Measurements from ENCODE around the gene ZNF789.
"Not testable (repeated sequence)": the region's sequence is repeated elsewhere in the genome, so short reads cannot be mapped to it uniquely, and the experiment has no call there.

Gene ZNF789

DNA sequence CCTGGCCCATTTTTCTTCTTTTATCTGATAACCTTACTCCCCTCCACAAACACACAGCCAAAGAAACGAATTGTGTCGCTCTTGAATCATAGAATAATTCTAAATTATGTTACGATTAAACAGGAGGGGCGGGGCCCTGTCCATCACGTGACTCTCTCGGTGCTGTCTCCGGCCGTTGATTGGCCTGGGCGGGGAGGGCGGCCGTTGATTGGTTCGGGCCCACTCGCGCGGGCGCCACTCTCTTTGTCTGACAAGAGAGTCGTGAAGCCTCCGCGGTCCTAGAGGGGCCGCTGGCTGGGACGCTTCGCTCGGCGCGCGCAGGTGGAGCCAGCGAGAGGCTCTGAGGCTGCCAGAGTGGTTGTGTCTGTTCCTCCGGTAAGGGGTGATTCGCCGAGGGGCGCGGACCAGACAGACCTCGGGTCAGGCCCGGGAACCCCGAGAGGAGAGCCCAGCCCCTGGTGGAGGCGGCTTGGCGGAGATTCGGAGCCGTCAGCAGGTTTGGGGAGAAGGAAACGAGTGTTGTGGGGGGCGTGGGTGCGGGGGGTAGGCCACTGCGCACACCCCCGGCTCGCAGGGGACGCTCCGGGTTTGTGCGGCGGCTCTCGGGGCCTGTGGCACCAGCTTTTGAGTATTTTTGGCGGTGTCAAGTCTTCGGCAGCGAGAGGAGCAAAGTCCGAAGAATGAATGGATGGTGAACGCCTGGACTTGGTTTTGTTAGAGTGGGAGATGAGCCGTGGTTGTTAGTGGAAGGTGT lies at the start of gene ZNF789:
Gene ZNF789 (plus strand): TSS at position 330 of the 754 bp plus-strand sequence. CDS start 3,567 bp downstream, outside the sequence.
- DNase-seq (ENCODE audit: low read depth in 2 of 2), result peak; percentile 97

DNA sequence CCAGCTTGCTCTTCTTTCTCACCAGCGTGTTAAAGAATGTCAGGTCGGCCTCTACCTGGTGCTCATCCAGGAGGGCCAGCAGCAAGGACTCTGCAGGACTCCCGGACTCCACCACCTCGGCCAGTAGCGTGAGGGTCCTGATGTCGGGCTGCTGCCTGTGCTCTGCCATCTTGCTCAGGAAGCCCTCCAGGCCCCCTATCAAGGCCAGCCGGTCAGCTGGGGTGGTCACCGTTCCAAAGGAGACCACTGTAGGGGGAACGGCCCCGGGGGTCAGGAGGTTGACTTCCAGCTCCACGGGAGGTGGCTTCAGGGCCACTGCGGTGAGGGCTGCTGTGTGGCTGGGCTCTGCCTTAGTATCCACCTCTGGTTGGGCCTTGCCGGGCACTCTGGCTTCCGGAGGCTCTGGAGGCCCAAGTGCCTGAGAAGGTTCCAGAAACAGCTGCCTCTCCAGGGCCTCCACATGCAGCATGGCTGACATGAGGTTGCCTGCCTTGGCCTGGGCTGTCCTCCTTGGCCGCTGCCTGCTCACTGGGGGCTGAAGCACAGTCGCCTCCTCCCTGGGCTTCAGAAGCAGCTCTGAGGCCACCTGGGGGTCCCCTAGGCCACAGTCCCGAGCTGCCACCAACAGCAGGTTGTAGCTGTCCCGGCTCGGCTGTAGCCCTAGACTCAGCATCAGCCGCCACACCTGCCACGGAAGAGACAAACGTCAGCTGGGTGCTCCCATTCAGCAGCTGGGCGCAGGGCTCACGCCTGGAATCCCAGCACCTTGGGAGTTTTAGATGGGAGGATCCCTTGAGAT lies 47.6 kb upstream of the ZNF789 start:
- no peak for DNase-seq (ENCODE audit: low read depth in 2 of 2)

DNA sequence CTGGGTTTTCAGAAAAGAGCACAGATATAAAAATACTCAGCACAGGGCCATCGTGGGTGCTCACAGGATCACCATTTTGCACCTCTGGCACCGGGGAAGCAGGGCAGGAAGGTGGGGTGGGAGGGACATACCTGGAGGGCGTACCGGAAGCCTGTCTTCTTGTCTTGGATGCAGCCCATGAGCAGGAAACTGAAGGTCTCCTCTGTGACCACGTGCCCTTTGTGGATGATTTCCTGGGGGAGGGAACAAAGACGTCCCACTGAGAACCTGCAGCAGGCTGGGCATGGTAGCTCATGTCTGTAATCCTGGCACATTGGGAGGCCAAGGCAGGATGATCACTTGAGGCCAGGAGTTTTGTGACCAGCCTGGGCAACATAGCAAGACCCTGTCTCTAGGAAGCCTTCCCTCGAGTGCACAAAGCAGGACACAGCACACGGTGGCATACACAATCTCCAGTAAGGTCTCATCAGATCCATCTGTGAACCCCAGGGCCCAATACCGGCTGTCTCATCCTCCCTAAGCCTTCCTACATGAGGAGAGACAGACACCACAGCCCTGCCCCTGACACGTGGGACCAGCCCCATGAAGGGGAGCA lies 43.6 kb upstream of the ZNF789 start:
- DNase-seq (ENCODE audit: low read depth in 2 of 2), result no peak

DNA sequence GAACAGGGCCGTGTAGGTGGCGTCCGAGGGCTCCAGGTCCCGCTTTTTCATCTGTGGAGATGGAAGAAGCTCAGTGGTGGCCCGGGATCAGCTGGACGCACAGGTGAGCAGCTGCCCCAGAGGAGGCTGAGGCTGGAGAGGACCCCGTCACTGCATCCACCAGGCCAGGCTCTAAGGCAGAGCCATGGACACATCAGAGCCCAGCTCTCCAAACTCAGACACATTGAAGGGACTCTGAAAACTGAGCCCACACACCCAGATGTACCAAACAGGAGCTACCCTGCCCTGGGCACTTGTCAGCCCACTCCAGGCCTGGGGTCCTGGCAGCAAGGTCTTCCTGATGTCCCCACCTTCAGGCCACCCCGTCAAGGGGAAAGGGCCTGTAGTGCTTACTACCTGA lies 42.9 kb upstream of the ZNF789 start:
- DNase-seq (ENCODE audit: low read depth in 2 of 2), result no peak

DNA sequence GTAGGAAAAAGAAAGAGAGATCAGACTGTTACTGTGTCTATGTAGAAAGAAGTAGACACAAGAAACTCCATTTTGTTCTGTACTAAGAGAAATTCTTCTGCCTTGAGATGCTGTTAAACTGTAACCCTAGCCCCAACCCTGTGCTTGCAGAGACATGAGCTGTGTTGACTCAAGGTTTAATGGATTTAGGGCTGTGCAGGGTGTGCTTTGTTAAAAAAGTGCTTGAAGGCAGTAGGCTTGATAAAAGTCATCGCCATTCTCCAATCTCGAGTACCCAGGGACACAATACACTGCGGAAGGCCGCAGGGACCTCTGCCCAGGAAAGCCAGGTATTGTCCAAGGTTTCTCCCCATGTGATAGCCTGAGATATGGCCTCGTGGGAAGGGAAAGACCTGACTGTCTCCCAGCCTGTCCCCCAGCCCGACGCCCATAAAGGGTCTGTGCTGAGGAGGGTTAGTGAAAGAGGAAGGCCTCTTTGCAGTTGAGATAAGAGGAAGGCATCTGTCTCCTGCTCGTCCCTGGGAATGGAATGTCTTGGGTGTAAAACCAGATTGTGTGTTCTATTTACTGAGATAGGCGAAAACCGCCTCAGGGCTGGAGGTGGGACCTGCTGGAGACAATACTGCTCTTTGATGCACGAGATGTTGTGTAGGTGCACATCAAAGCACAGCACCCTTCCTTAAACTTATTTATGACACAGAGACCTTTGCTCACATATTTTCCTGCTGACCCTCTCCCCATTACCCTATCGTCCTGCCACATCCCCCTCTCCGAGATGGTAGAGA lies 40.7 kb upstream of the ZNF789 start:
- DNase-seq (ENCODE audit: low read depth in 2 of 2), result not testable (repeated sequence)

DNA sequence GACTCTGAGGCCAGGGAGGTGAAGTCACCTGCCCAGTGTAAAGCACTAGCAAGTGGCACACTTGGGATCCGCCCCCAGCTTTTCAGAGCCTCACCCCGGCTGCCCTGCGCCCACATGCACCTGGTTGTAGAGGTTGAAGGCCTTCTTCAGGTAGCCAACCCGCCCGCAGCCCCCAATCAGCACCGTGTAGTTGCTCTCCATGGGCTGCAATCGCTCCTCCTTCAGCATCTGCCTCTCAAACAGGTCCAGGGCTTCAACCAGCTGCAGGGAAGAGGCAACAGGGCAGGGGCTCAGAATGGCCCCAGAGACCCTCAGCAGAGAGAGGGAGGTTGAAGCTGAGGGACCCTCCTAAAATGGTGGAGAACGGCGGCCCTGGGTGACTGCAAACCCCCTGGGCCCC lies 39.5 kb upstream of the ZNF789 start:
- DNase-seq (ENCODE audit: low read depth in 2 of 2), result no peak

DNA sequence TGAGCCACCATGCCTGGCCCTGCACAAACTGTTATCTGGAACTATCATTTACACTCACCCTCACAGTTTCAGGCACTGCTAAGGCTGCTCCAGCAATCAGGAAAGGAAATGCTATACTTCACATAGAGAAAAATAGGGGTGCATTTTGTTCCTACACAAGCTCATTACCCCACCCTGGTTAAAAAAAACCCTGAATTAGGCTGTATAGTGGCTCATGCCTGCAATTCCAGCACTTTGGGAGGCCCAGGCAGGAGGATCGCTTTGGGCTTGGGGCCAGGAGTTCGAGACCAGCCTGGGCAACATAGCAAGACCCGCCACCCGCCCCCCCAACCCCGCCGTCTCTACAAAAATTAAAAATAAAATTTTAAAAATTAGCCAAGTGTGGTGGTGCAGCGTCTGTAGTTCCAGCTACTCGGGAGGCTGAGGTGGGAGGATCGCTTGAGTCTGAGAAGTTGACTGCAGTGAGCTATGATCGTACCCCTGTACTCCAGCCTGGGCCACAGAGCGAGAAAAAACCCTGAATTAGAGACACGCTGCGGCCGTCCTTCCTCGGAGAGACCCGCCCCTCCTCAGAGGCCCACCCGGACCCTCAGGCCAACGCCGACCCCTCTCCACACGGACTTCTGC lies 34.6 kb upstream of the ZNF789 start:
- DNase-seq (ENCODE audit: low read depth in 2 of 2), result no peak

DNA sequence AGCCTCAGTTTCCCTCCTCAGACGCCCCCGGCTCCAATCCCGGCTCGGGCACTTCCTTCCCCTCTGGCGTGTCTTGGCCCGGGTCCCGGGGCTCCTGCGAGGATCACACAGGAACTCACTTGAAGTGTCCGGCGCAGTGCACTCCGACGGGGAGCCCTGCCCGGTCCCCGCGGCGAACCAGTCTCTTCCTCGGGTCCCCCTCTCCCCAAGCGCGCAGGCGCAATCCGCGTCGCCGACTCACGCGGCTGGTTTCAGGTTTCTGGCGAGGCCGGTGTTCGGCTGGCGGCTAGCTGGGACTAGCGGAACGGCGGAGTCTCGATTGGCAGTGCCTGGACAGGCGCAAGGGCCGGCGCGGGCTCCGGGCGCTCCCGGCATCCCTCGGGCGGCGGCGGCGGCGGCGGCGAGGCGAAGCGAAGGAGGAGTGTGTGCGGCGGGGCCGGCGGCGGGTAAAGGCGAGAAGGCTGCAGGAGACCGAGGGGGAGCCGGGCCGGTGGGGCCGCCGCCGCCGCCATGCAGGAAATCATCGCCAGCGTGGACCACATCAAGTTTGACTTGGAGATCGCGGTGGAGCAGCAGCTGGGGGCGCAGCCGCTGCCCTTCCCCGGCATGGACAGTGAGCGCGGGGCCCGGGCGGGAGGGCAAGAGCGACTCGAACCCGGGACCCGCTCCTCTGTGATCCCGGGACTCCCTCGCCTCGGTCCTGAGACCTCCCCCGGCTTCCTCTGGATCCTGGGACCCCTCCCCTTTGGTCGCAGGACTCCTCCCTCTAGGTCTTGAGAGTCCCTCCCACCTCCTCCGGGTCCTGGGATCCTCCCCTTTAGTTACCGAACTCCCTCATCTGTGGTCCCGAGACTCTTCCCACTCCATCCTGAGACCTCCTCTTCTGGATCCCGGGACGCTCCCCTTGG lies 33.9 kb upstream of the ZNF789 start, which contains the start of the genes CPSF4 and PTCD1:
Gene CPSF4 (plus strand): TSS at position 371 of the 908 bp plus-strand sequence. CDS start 140 bp downstream, at position 511.
Gene PTCD1 (minus strand): TSS at position 226 of the 908 bp plus-strand sequence. CDS start 3,556 bp downstream, outside the sequence.
- peak; percentile 91 to 92 for DNase-seq (ENCODE audit: low read depth in 2 of 2)

DNA sequence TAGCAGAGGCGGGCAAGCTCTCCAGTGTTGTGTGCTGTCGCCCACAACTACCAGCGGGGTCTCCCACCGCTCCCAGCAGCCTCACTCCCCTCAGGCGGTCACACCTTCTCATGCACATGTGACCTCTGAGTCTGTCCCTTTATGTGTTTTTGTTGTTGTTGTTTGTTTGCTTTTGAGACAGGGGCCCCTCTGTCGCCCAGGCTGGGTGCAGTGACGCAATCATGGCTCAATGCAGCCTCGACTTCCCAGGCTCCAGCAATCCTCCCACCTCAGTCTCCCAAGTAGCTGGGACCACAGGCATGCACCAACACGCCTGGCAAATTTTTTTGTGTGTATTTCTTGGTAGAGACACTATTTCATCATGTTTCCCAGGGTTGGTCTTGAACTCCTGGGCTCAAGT lies 32.5 kb upstream of the ZNF789 start:
- no peak for DNase-seq (ENCODE audit: low read depth in 2 of 2)

DNA sequence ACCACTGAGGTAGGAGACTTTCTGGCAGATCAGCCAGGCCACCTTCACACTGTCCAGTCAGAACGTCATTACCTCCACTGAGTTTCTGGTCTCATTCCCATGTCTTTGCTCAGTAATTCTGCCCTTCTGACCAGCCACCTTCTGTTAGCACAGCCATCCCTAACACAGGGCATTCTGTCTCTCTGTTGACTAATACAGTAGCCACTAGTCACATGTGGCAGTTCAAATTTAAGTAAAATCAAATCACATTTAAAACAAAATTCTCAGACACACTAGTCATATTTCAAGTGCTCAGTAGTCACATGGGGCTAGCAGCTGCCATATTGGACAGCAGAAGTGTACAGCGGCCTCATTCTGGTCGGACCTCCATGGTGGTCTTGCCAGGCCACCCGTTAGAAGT lies 26.6 kb upstream of the ZNF789 start:
- DNase-seq (ENCODE audit: low read depth in 2 of 2), result no peak

DNA sequence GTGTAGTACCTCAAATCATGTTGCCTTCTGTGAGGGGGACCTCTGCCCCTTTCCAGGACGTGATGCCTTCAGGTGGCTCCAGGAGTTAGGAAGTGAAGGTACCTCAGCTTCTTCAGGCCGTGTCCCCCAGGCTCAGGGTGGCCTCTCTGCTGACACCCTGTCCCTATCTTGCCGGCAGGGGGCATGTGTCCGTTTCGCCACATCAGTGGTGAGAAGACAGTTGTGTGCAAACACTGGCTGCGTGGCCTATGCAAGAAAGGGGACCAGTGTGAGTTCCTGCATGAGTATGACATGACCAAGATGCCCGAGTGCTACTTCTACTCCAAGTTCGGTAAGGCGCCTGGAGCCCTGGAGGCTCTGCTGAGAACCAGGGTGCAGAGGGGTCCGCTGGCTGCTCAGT lies 24.7 kb upstream of the ZNF789 start:
- DNase-seq (ENCODE audit: low read depth in 2 of 2), result no peak

DNA sequence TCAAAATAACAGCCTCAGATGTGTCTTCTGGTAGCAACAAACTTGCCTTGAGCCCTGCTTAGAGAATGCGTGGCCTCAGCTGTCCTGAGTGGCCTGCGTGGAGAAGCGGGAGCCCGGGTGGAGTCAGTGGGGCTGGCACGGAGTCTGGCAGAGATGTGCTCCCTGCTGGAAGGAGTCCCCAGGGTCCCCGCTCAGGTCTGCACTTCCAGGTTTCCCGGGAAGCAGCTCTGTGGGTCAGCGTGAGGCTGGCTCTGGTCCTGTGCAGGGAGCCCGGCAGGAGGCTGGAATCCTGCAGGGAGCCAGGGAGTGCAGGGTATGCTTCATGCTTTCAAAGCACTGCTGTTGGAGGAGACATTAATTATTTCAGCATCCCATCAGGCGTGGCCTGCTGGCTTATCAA lies 23.8 kb upstream of the ZNF789 start:
- no peak for DNase-seq (ENCODE audit: low read depth in 2 of 2)

DNA sequence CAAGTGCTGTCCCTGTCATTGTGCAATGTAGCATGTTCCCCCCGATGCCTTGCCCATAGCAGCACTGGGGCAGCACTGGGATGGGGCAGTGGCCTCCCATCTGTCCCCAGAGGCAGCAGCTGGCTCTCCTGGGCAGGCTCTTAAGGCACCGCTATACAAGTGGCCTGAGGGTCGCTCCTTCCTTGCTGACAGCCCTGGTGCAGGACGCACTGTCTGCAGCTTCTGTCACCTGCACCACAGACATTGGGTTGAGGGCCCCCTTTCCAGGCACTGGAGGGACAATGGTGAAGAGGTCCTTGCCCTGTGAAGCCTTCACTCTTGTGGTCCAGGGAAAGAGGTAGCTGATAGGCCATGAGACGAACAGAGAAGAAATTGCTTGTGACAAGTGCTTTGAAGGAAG lies 23.4 kb upstream of the ZNF789 start:
- DNase-seq (ENCODE audit: low read depth in 2 of 2), result no peak

DNA sequence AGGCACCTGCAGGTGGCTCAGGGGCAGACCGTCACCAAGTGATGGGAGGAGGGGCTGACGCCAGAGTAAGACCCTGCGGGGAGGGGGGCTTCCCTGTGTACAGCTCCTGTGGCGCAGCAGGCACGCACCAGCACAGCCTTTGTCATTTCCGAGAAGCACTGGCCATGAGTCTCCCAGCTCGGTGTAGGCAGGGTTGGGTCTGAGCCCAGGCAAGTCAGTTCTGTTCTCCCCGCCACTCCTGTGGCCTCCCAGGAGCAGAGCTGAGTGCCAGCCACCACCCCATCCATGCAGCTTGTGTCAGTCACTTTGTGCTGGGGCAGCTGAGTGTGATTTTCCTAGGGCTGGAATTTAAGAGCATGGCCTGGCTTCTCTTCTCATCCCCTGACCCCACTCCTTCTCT lies 20.8 kb upstream of the ZNF789 start:
- no peak for DNase-seq (ENCODE audit: low read depth in 2 of 2)

DNA sequence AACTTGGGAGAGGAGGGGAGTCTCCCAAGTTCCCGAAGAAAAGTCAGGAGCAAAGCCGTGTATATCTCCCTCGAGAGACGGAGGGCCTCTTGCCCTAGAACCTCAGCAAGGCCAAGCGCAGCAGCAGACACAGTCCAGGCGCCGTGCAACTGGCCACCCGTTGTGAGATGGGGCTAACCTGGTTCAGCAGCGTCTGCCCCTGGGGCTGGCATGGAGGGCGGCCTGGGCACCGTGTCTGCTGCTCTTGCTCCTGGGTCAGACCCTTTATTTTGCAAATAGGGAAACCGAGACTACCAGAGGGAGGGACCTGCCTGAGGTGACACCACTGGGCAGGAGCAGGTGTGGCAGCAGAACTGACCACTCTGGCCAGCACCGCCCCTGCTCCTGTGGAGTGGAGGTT lies 20.1 kb upstream of the ZNF789 start:
- no peak for DNase-seq (ENCODE audit: low read depth in 2 of 2)

DNA sequence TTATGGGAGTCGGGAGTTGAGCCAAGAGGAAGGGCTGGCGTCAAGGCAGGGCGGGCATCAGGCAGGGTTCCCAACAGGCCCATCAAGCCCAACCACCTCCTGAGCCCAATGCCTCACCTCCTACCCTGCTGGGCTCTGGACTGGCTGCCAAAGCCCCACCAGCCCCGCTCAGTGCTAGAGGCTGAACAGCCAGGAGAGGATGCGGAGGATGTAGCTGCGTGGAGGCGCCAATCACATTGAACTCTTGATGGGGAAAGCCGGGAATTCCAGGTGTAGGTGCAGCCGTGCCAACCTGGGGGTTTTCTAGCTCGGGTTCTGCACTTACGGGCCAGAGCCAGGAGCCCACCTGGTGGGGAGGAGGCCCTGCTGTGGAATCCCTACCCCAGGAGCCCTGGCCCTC lies 19.6 kb upstream of the ZNF789 start:
- DNase-seq (ENCODE audit: low read depth in 2 of 2), result no peak

DNA sequence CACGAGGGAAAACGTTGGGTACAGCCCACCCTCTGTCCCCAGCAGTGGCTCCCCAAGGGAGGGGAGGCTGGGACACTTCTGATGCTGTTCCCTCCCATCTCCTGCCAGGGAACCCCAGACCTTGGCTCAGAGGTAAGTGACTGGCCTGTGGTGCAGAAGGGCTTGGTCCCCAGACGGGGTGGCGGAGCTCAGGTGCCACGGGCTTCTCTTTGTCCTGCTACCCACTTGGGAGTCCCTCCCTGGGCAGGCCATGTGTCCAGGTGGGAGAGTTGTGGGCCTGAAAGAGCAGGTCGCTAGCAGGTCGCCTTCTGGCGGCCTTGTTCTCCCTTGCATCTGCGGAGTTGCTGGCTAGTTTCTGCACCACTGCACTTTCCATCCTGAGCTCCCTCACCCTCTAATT lies 16.8 kb upstream of the ZNF789 start:
- DNase-seq (ENCODE audit: low read depth in 2 of 2), result no peak

DNA sequence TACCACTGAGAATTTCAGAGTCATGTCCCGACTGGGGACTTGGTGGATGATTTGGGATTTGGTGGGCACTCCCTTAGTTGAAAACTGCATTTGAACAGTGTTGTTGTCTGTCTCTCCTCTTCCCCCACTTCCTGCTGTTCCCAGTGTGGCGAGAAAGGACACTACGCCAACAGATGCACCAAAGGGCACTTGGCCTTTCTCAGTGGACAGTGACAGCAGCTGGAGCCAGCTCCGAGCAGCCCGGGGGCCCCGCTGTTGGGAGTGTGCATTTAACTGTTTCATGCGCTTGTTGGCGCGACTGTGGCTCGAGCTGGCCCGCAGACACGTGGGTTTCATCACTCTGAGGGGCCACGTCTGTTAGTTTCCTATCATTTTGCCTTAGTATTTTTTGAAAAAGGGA lies 16.4 kb upstream of the ZNF789 start:
- DNase-seq (ENCODE audit: low read depth in 2 of 2), result no peak

DNA sequence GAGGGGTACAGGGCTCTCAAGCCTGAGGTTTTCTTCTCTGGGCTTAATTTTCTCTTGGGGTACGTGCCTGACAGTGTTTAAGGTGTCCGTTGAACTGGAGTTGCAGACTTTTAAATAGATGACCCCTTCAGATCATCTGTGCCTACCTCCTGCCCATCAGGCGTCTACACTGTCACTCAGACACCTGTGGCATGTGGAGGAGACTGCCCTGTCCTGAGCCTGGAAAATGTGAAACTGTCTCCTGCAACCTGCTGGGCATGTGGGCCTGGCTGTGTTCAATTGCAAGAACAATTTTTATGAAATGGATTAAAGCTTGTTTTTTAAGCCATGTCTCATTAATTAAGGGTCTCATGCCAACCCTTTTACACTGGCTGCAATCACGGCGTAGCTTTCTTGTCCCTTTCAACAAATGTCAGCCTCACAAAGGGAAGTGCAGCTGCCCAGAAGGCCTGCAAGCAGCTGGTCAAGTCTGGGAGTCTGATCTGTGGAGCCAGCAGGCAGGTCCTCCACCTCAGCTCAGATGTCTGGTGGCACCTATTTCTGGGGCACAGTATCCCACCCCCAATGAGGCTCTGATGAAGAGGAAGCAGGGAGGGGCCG lies 15.5 kb upstream of the ZNF789 start:
- no peak for DNase-seq (ENCODE audit: low read depth in 2 of 2)

All from stimulated activated CD8-positive, alpha-beta memory T cell treated with anti-CD3 and anti-CD28 coated beads, Interleukin-15, amount 100 ng/mL, for 48 hours (primary cell).